ENCODE data around the gene CDH4.

DNA sequence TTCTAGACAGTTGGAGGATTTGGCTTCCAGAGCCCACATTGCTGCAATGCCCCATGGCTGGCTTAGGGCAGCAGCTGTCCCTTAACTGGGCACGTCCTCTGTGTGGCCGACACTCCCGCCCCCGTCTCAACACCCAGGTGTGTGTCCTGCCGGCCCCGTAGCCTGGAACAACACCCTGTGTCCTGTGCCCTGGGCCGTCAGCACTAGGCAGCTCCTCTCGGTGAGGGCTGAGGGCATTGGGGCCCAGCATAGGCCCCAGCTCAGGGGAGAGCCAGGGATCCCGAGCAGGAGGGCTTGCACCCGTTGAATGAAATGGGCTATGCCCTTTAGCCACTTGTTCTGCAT is 121.0 kb downstream of the CDH4 start:
- TF ChIP-seq FOXM1 (IDR thresholded peaks at IDR 0.05; ENCODE audit: borderline replicate concordance, low read depth) (no peak), YY1 (IDR thresholded peaks at IDR 0.05; ENCODE audit: low read depth) (no peak), EP300 (IDR thresholded peaks at IDR 0.05; ENCODE audit: borderline replicate concordance) (no peak), TEAD4 (IDR thresholded peaks at IDR 0.05) (no peak), RAD21 (IDR thresholded peaks at IDR 0.05; ENCODE audit: low read depth) (no peak), EGR1 (IDR thresholded peaks at IDR 0.05) (no peak), TAF1 (IDR thresholded peaks at IDR 0.05; ENCODE audit: low read depth) (no peak), CEBPB (IDR thresholded peaks at IDR 0.05) (no peak), CREB1 (IDR thresholded peaks at IDR 0.05; ENCODE audit: low read depth) (no peak)
- TF ChIP-seq, protein P1, sequence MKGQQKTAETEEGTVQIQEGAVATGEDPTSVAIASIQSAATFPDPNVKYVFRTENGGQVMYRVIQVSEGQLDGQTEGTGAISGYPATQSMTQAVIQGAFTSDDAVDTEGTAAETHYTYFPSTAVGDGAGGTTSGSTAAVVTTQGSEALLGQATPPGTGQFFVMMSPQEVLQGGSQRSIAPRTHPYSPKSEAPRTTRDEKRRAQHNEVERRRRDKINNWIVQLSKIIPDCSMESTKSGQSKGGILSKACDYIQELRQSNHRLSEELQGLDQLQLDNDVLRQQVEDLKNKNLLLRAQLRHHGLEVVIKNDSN (IDR thresholded peaks at IDR 0.05): no peak
- TF ChIP-seq, protein P2, sequence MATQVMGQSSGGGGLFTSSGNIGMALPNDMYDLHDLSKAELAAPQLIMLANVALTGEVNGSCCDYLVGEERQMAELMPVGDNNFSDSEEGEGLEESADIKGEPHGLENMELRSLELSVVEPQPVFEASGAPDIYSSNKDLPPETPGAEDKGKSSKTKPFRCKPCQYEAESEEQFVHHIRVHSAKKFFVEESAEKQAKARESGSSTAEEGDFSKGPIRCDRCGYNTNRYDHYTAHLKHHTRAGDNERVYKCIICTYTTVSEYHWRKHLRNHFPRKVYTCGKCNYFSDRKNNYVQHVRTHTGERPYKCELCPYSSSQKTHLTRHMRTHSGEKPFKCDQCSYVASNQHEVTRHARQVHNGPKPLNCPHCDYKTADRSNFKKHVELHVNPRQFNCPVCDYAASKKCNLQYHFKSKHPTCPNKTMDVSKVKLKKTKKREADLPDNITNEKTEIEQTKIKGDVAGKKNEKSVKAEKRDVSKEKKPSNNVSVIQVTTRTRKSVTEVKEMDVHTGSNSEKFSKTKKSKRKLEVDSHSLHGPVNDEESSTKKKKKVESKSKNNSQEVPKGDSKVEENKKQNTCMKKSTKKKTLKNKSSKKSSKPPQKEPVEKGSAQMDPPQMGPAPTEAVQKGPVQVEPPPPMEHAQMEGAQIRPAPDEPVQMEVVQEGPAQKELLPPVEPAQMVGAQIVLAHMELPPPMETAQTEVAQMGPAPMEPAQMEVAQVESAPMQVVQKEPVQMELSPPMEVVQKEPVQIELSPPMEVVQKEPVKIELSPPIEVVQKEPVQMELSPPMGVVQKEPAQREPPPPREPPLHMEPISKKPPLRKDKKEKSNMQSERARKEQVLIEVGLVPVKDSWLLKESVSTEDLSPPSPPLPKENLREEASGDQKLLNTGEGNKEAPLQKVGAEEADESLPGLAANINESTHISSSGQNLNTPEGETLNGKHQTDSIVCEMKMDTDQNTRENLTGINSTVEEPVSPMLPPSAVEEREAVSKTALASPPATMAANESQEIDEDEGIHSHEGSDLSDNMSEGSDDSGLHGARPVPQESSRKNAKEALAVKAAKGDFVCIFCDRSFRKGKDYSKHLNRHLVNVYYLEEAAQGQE (IDR thresholded peaks at IDR 0.05; ENCODE audit: low read depth): no peak
- TF ChIP-seq, protein P3, sequence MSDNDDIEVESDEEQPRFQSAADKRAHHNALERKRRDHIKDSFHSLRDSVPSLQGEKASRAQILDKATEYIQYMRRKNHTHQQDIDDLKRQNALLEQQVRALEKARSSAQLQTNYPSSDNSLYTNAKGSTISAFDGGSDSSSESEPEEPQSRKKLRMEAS (IDR thresholded peaks at IDR 0.05): no peak

Measured in Ishikawa (cell line).